GM12878 (cell line): ENCODE measurements around the gene REPS2.

Experiments
- CHD1 ChIP-seq: IDR thresholded peaks from 2 replicates; pipeline ENCODE4 v1.6.1; 2012; ENCODE audit warnings: low read depth, low read length, improper control_type of control experiment
- EGR1 ChIP-seq, 2 experiments: IDR thresholded peaks; 1 replicate in 1 of 2; 2 replicates in 1 of 2; pipeline ENCODE4 v1.6.1; 2011 to 2012; ENCODE audit warnings: low read depth in 2 of 2, low read length in 2 of 2, borderline replicate concordance in 1 of 2, mild to moderate bottlenecking in 1 of 2, moderate library complexity in 1 of 2
- ESRRA ChIP-seq: IDR thresholded peaks from 2 replicates; pipeline ENCODE4 v1.6.1; 2012; ENCODE audit warnings: mild to moderate bottlenecking, low read length, improper control_type of control experiment
- EZH2 ChIP-seq: IDR thresholded peaks from 2 replicates; pipeline ENCODE4 v1.6.1; 2012; ENCODE audit warnings: low read depth, mild to moderate bottlenecking, control low read depth, inconsistent platforms, low read length, borderline replicate concordance; ENCODE audit not compliant: control insufficient read depth
- GABPA ChIP-seq: IDR thresholded peaks from 2 replicates; pipeline ENCODE4 v1.6.1; 2014; ENCODE audit warnings: antibody characterized with exemption, low read depth, mild to moderate bottlenecking, inconsistent platforms
- MAX ChIP-seq: IDR thresholded peaks from 2 replicates; pipeline ENCODE4 v1.6.1; 2012; ENCODE audit warnings: low read depth, low read length, improper control_type of control experiment
- NFYB ChIP-seq: IDR thresholded peaks from 2 replicates; pipeline ENCODE4 v1.6.1; 2011; ENCODE audit warnings: low read depth, mild to moderate bottlenecking, low read length, improper control_type of control experiment, moderate library complexity; ENCODE audit not compliant: insufficient read depth
- PBX3 ChIP-seq: IDR thresholded peaks from 2 replicates; pipeline ENCODE4 v1.6.1; 2011; ENCODE audit warnings: mild to moderate bottlenecking, low read depth, low read length, moderate library complexity; ENCODE audit not compliant: insufficient replicate concordance
- POLR2A ChIP-seq: IDR thresholded peaks from 2 replicates; pipeline ENCODE4 v1.6.1; 2011; ENCODE audit warnings: low read depth, mild to moderate bottlenecking, low read length
- SP1 ChIP-seq: IDR thresholded peaks from one replicate; pipeline ENCODE4 v1.6.1; 2011; ENCODE audit warnings: low read depth, low read length
- TF ChIP-seq, protein P1 (sequence below): fragments of 450-650 bp; IDR thresholded peaks from 2 replicates; pipeline ENCODE4 v1.6.1; 2017; ENCODE audit warnings: mild to moderate bottlenecking, moderate library complexity
- TF ChIP-seq, protein P2 (sequence below), 3 experiments: IDR thresholded peaks in 2 of 3; conservative IDR thresholded peaks in 1 of 3; 2 replicates each; pipeline ENCODE4 v1.5.1; 2011; ENCODE audit warnings: low read depth in 3 of 3, low read length in 3 of 3, mild to moderate bottlenecking in 3 of 3, control low read depth in 2 of 3, moderate library complexity in 2 of 3, inconsistent platforms in 1 of 3, mixed read lengths in 1 of 3; ENCODE audit not compliant: control insufficient read depth in 2 of 3, insufficient read depth in 1 of 3; ENCODE audit errors: extremely low read depth in 1 of 3

DNA sequence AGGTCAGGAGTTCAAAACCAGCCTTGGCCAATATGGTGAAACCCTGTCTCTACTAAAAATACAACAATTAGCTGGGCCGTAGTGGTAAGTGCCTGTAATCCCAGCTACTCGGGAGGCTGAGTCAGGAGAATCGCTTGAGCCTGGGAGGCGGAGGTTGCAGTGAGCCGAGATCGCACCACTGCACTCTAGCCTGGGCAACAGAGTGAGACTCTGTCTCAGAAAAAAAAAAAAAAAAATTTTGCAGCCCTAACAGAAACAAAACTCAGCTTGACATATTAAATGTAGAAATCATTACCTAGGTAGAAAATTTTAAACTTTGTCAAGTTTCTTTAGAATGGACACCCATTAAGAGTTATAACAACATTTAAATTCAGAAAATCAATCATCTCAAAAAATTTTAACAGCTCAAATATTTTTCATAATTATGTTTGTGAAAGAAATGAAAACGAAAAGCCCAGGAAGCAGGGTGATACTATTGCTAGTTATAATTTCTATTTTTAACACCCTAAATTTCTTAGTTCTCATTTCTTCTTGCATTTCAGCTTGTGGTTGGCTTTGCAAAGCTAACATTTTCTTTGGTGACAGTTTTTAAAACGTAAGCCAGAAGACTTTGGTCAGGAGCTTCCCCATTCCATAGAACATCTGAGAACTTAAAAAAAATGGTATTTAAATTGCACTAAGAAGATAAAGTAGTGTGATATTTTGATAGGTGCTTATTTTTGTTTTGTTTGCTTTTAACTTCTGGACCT is 43.0 kb upstream of the REPS2 start:
- no peak for TF ChIP-seq GABPA
- TF ChIP-seq, protein P1, sequence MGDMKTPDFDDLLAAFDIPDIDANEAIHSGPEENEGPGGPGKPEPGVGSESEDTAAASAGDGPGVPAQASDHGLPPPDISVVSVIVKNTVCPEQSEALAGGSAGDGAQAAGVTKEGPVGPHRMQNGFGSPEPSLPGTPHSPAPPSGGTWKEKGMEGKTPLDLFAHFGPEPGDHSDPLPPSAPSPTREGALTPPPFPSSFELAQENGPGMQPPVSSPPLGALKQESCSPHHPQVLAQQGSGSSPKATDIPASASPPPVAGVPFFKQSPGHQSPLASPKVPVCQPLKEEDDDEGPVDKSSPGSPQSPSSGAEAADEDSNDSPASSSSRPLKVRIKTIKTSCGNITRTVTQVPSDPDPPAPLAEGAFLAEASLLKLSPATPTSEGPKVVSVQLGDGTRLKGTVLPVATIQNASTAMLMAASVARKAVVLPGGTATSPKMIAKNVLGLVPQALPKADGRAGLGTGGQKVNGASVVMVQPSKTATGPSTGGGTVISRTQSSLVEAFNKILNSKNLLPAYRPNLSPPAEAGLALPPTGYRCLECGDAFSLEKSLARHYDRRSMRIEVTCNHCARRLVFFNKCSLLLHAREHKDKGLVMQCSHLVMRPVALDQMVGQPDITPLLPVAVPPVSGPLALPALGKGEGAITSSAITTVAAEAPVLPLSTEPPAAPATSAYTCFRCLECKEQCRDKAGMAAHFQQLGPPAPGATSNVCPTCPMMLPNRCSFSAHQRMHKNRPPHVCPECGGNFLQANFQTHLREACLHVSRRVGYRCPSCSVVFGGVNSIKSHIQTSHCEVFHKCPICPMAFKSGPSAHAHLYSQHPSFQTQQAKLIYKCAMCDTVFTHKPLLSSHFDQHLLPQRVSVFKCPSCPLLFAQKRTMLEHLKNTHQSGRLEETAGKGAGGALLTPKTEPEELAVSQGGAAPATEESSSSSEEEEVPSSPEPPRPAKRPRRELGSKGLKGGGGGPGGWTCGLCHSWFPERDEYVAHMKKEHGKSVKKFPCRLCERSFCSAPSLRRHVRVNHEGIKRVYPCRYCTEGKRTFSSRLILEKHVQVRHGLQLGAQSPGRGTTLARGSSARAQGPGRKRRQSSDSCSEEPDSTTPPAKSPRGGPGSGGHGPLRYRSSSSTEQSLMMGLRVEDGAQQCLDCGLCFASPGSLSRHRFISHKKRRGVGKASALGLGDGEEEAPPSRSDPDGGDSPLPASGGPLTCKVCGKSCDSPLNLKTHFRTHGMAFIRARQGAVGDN: no peak
- no peak for TF ChIP-seq PBX3
- no peak for TF ChIP-seq MAX
- no peak for TF ChIP-seq POLR2A
- no peak for TF ChIP-seq SP1
- TF ChIP-seq, protein P2, sequence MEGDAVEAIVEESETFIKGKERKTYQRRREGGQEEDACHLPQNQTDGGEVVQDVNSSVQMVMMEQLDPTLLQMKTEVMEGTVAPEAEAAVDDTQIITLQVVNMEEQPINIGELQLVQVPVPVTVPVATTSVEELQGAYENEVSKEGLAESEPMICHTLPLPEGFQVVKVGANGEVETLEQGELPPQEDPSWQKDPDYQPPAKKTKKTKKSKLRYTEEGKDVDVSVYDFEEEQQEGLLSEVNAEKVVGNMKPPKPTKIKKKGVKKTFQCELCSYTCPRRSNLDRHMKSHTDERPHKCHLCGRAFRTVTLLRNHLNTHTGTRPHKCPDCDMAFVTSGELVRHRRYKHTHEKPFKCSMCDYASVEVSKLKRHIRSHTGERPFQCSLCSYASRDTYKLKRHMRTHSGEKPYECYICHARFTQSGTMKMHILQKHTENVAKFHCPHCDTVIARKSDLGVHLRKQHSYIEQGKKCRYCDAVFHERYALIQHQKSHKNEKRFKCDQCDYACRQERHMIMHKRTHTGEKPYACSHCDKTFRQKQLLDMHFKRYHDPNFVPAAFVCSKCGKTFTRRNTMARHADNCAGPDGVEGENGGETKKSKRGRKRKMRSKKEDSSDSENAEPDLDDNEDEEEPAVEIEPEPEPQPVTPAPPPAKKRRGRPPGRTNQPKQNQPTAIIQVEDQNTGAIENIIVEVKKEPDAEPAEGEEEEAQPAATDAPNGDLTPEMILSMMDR (IDR thresholded peaks at IDR 0.05 in 2 of 3, conservative IDR thresholded peaks at IDR 0.05 in 1 of 3; ENCODE audit: control insufficient read depth in 2 of 3, extremely low read depth in 1 of 3, insufficient read depth in 1 of 3, low read depth in 3 of 3, low read length in 3 of 3): no peak
- TF ChIP-seq ESRRA: no peak
- no peak for TF ChIP-seq NFYB
- TF ChIP-seq EZH2: no peak
- no peak for TF ChIP-seq CHD1
- TF ChIP-seq EGR1 (IDR thresholded peaks at IDR 0.05; ENCODE audit: borderline replicate concordance in 1 of 2, low read depth in 2 of 2, low read length in 2 of 2): no peak
